GM12892 (cell line): ENCODE data around the gene SLC41A3.

ENCODE experiments used
- POLR2A ChIP-seq: IDR thresholded peaks from 2 replicates; pipeline ENCODE4 v1.6.1; 2011; ENCODE audit warnings: low read depth, low read length, control low read depth
- TAF1 ChIP-seq: IDR thresholded peaks from 2 replicates; pipeline ENCODE4 v1.6.1; 2011; ENCODE audit warnings: low read depth, mild to moderate bottlenecking, control low read depth, low read length, borderline replicate concordance

GRCh38 chr3:126051234-126051633 lies 32.7 kb downstream of the SLC41A3 start:
- TF ChIP-seq POLR2A, result no peak
- no peak for TF ChIP-seq TAF1
